ENCODE results near the gene PLAC9. TPM values are rescaled to one million over a fixed set of nuclear protein-coding genes. Genes with fewer than 3 reads are reported as not detected.

Gene PLAC9
- total RNA-seq, 1 experiment from 2014 or later, result not detected

DNA sequence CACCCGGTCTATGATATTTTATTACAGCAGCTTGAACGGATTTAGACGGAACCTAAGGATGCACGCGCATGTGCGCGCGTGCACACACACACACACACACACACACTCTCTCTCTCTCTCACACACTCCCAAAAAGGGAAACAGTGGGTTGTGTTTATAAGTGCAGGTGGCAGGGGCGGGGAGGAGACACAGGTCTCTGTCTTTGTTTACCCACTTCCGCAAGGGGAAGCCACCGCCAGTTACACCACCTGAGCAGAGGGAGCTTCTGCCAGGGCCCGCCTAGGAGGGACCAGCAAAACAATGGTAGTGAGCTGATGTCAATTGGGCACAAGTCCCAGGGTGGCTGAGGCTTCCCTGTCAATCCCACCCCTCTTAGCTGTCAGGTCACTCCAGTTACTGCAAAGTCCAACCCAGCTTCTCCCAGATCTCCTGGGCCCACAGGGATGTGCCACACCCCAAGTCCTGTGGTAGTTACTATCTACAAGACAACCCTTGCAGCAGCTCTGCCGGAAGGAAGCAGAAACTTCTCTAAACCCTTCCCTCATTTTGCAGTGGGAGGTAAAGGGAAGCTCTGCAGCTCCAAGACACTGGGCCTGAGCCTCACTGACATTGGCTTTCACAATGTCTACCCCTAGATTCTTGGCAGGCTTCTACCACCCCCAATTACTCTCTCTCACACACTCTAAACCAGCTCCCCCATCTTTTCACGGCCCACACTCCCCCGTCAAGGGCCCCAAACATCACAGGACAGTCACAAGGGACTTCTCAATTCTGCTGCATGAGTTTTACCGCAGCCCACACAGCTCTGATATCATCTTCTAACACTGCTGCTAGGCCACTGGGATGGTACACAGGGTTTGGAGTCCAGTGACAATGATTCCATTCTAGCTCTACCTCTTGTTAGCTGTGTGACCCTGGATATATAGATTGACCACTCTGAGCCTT, 55.2 kb downstream of the PLAC9 start:
- BruUV-seq (replicated peaks), result no TSS peak
- POLR2A ChIA-PET, result interaction anchor here (0.5 kb wide), 1 partner anchor 15 kb away, joined by 13 read pairs; no protein-coding TSS in a partner anchor
- TF ChIP-seq, protein P1, sequence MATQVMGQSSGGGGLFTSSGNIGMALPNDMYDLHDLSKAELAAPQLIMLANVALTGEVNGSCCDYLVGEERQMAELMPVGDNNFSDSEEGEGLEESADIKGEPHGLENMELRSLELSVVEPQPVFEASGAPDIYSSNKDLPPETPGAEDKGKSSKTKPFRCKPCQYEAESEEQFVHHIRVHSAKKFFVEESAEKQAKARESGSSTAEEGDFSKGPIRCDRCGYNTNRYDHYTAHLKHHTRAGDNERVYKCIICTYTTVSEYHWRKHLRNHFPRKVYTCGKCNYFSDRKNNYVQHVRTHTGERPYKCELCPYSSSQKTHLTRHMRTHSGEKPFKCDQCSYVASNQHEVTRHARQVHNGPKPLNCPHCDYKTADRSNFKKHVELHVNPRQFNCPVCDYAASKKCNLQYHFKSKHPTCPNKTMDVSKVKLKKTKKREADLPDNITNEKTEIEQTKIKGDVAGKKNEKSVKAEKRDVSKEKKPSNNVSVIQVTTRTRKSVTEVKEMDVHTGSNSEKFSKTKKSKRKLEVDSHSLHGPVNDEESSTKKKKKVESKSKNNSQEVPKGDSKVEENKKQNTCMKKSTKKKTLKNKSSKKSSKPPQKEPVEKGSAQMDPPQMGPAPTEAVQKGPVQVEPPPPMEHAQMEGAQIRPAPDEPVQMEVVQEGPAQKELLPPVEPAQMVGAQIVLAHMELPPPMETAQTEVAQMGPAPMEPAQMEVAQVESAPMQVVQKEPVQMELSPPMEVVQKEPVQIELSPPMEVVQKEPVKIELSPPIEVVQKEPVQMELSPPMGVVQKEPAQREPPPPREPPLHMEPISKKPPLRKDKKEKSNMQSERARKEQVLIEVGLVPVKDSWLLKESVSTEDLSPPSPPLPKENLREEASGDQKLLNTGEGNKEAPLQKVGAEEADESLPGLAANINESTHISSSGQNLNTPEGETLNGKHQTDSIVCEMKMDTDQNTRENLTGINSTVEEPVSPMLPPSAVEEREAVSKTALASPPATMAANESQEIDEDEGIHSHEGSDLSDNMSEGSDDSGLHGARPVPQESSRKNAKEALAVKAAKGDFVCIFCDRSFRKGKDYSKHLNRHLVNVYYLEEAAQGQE (IDR thresholded peaks at IDR 0.05; ENCODE audit: insufficient read depth in 1 of 2, low read depth in 2 of 2, low read length in 1 of 2), result no peak
- TF ChIP-seq SIN3A (IDR thresholded peaks at IDR 0.05; ENCODE audit: borderline replicate concordance, insufficient read depth, low read depth, low read length) (no peak), CTCF (IDR thresholded peaks at IDR 0.05) (no peak), TCF7L2 (IDR thresholded peaks at IDR 0.05; ENCODE audit: low read depth, low read length) (no peak), POLR2AphosphoS5 (IDR thresholded peaks at IDR 0.05; ENCODE audit: low read depth, low read length) (no peak)
- CTCF ChIA-PET, result interaction anchor here (0.6 kb wide), 1 partner anchor 27 kb away, joined by 3 read pairs; no protein-coding TSS in a partner anchor
- in situ Hi-C loops (cut with HindIII; ENCODE audit: low pct_unique_long_range_greater_than_20kb, low sequenced_read_pairs), result no loop called here
- intact Hi-C loops (cut with micrococcal nuclease; ENCODE audit: unreplicated experiment), result no loop called here
- Histone ChIP-seq H3K27me3 (ENCODE audit: control insufficient read depth, insufficient read depth, low read length) (no peaks in the 10 kb centered on the region), H3K4me3 (ENCODE audit: low read depth in 2 of 2, low read length in 2 of 2) (no peak overlapping the region), H3K27ac (ENCODE audit: low read length) (no peak overlapping the region), H3K9me3 (ENCODE audit: control insufficient read depth, insufficient read depth, low read depth, low read length) (peaks cover 2% of the 10 kb centered on the region; the same call in 1 of the 2 replicates), H3K4me1 (ENCODE audit: control insufficient read depth, insufficient read depth, low read length) (peaks cover 6% of the 10 kb centered on the region; the same call in 1 of the 2 replicates), H3K36me3 (ENCODE audit: control insufficient read depth, insufficient read depth, low read length) (no peaks in the 10 kb centered on the region)
- ATAC-seq (no peak), DNase-seq (ENCODE audit: low read depth, low spot score) (no peak)

DNA sequence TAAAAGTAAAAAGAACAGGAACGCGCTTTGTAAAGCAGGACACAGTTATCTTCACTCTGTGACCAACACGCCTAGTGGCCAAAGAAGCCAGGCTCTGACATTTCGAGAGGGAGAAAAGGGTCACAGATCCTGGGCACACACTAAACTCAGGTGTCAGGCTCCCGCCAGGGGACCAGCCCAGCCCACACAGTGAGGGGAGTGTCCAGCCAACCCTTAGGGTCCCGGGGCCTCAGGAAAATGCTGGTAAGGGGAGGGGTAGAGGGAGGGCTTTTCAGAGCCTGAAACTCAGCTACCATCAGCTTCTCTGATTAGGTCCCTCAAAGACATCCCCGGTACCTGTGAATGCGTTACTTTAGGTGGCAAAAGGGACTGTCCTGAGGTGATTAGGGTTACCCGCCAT, 56.2 kb downstream of the PLAC9 start:
- DNase-seq (ENCODE audit: low read depth, low spot score) (no peak), ATAC-seq (no peak)
- Histone ChIP-seq H3K27me3 (ENCODE audit: control insufficient read depth, insufficient read depth, low read length) (no peaks in the 10 kb centered on the region), H3K4me3 (ENCODE audit: low read depth in 2 of 2, low read length in 2 of 2) (no peak overlapping the region), H3K36me3 (ENCODE audit: control insufficient read depth, insufficient read depth, low read length) (no peaks in the 10 kb centered on the region), H3K27ac (ENCODE audit: low read length) (no peak overlapping the region), H3K9me3 (ENCODE audit: control insufficient read depth, insufficient read depth, low read depth, low read length) (peaks cover 3% of the 10 kb centered on the region; the same call in 1 of the 2 replicates), H3K4me1 (ENCODE audit: control insufficient read depth, insufficient read depth, low read length) (peaks cover 6% of the 10 kb centered on the region; the same call in 1 of the 2 replicates)
- BruUV-seq (replicated peaks), result no TSS peak
- ChIA-PET CTCF (no interaction called here), POLR2A (no interaction called here)
- intact Hi-C loops (cut with micrococcal nuclease; ENCODE audit: unreplicated experiment) (no loop called here), in situ Hi-C loops (cut with HindIII; ENCODE audit: low pct_unique_long_range_greater_than_20kb, low sequenced_read_pairs) (no loop called here)
- TF ChIP-seq, protein P1 (IDR thresholded peaks at IDR 0.05; ENCODE audit: insufficient read depth in 1 of 2, low read depth in 2 of 2, low read length in 1 of 2), result no peak
- TF ChIP-seq SIN3A (IDR thresholded peaks at IDR 0.05; ENCODE audit: borderline replicate concordance, insufficient read depth, low read depth, low read length), result no peak
- no peak for TF ChIP-seq TCF7L2 (IDR thresholded peaks at IDR 0.05; ENCODE audit: low read depth, low read length)
- no peak for TF ChIP-seq POLR2AphosphoS5 (IDR thresholded peaks at IDR 0.05; ENCODE audit: low read depth, low read length)
- no peak for TF ChIP-seq CTCF (IDR thresholded peaks at IDR 0.05)
